K562 (cell line): Measurements from ENCODE around the gene EXOC3L1. TPM values are rescaled to one million over a fixed set of nuclear protein-coding genes. Genes with fewer than 3 reads are reported as not detected.

Experiments used
- ARID3B ChIP-seq: fragments of 250-450 bp; sonication (Bioruptor Pico); IDR thresholded peaks from 2 replicates; pipeline ENCODE4 v1.4.0; 2020; ENCODE audit warnings: borderline replicate concordance
- ESRRA ChIP-seq: fragments of 450-650 bp; IDR thresholded peaks from 2 replicates; pipeline ENCODE4 v1.6.1; 2014; ENCODE audit warnings: low read depth, mild to moderate bottlenecking, moderate library complexity, borderline replicate concordance
- HOXB6 ChIP-seq: fragments of 250-450 bp; sonication (Bioruptor Pico); IDR thresholded peaks from 2 replicates; pipeline ENCODE4 v1.5.1; 2022; ENCODE audit warnings: mild to moderate bottlenecking, borderline replicate concordance
- KDM1A ChIP-seq, 2 experiments: fragments of 450-650 bp; IDR thresholded peaks; 2 replicates each; pipeline ENCODE4 v1.6.1; 2016; ENCODE audit warnings: mild to moderate bottlenecking in 2 of 2
- MGA ChIP-seq: fragments of 450-650 bp; IDR thresholded peaks from 2 replicates; pipeline ENCODE4 v1.6.1; 2016; ENCODE audit warnings: mild to moderate bottlenecking, moderate library complexity
- RBM34 ChIP-seq: fragments of 200-400 bp; formaldehyde crosslinking; IDR thresholded peaks from 2 replicates; pipeline ENCODE4 v1.6.1; 2018; ENCODE audit warnings: low read length, borderline replicate concordance; ENCODE audit not compliant: insufficient read depth
- RNF2 ChIP-seq: sonication (generic); IDR thresholded peaks from 2 replicates; pipeline ENCODE4 v1.6.1; 2016
- SREBF1 ChIP-seq: fragments of 150-350 bp; IDR thresholded peaks from 2 replicates; pipeline ENCODE4 v1.6.1; 2014; ENCODE audit warnings: antibody characterized with exemption, low read depth, low read length, borderline replicate concordance
- TAF9B ChIP-seq: fragments of 450-650 bp; IDR thresholded peaks from 2 replicates; pipeline ENCODE4 v1.6.1; 2018; ENCODE audit warnings: mild to moderate bottlenecking; ENCODE audit not compliant: partially characterized antibody
- THAP7 ChIP-seq: fragments of 250-450 bp; sonication (Bioruptor Pico); IDR thresholded peaks from 2 replicates; pipeline ENCODE4 v1.5.0; 2021
- VEZF1 ChIP-seq: fragments of 200-800 bp; sonication (Bioruptor generic); IDR thresholded peaks from 2 replicates; pipeline ENCODE4 v1.6.1; 2017; ENCODE audit warnings: missing genetic modification characterization, missing compliant biosample characterization
- ZNF316 ChIP-seq: fragments of 450-650 bp; IDR thresholded peaks from 2 replicates; pipeline ENCODE4 v1.6.1; 2016
- polyA plus RNA-seq, 8 experiments: library from polyadenylated mRNA; depleted of rRNA in 4 of 8; stranded (reverse) in 5 of 8; unstranded in 3 of 8; fragments of >200 nt; fragmentation: Nextera tagmentation in 2 of 8; fragmentation: Illumina TruSeq in 1 of 8; extraction: Ambion mirVana in 2 of 8; extraction: Trizol in 1 of 8; gene quantifications; 2 replicates each; pipeline versions ENCODE4 v1.2.1 to v1.2.3, GENCODE V29; 2011 to 2014; ENCODE audit warnings: inconsistent platforms in 1 of 8, missing spikeins in 1 of 8
- total RNA-seq, 7 experiments: library from RNA; depleted of rRNA in 6 of 7; stranded (reverse); fragments of >200 nt in 6 of 7; fragmentation: Illumina TruSeq in 2 of 7; extraction: Trizol in 2 of 7; gene quantifications; 2 replicates each; pipeline versions ENCODE4 v1.2.1 to v1.2.3, GENCODE V29; 2011 to 2021; ENCODE audit warnings: low replicate concordance in 1 of 7

The EXOC3L1 gene
- total and polyA plus RNA-seq, 9 of the 15 experiments (the other 6 are each of a cell fraction or from before 2014, with no cell fraction given), result 0.08 TPM; not detected in 8

- TF ChIP-seq MGA (no peak), VEZF1 (CRISPR knock-in tag) (peak; percentile 76), SREBF1 (no peak), KDM1A (IDR thresholded peaks at IDR 0.05) (no peak), HOXB6 (CRISPR knock-in tag) (no peak), ZNF316 (no peak), TAF9B (no peak), ESRRA (no peak), RBM34 (no peak), ARID3B (no peak), RNF2 (no peak), THAP7 (CRISPR knock-in tag) (no peak)
These were observed 46.8 kb upstream of the EXOC3L1 start (continued) for GRCh38 chr16:67236563-67237395.
